OCI-LY3 (cell line): ENCODE data around the gene DARS2.

Experiments
- H2AFZ ChIP-seq: fragments of 200-600, 300-600 bp; shearing (Covaris generic); 2 replicates; pipeline ENCODE4 v1.6.0; 2014; ENCODE audit warnings: antibody characterized with exemption, low read depth, low read length
- H3K27ac ChIP-seq: fragments of 200-600, 300-600 bp; sonication (generic); 2 replicates; pipeline ENCODE4 v1.5.1; 2014; ENCODE audit warnings: mild to moderate bottlenecking, low read length, moderate library complexity, mixed read lengths
- H3K27me3 ChIP-seq: fragments of 200-600, 300-600 bp; sonication (generic); 2 replicates; pipeline ENCODE4 v1.6.1; 2014; ENCODE audit warnings: low read depth, low read length, mixed read lengths
- H3K36me3 ChIP-seq: fragments of 200-600, 300-600 bp; sonication (generic); replicated peaks from 2 replicates; pipeline ENCODE3; 2014; ENCODE audit warnings: low read depth, low read length, mixed read lengths
- H3K4me1 ChIP-seq: fragments of 300-600, 200-600 bp; sonication (generic); 2 replicates; pipeline ENCODE4 v1.6.1; 2014; ENCODE audit warnings: low read length, mixed read lengths
- H3K4me2 ChIP-seq: fragments of 200-600, 300-600 bp; sonication (generic); 2 replicates; pipeline ENCODE4 v1.6.1; 2014; ENCODE audit warnings: low read length, mixed read lengths
- H3K4me3 ChIP-seq: fragments of 300-600, 200-600 bp; sonication (generic); 2 replicates; pipeline ENCODE4 v1.5.1; 2014; ENCODE audit warnings: antibody characterized with exemption, mild to moderate bottlenecking, low read length, moderate library complexity
- H3K79me2 ChIP-seq: fragments of 300-600, 200-600 bp; shearing (Covaris generic); 2 replicates; pipeline ENCODE4 v1.6.1; 2014; ENCODE audit warnings: mild to moderate bottlenecking, low read length, mixed read lengths
- H3K9ac ChIP-seq: fragments of 300-600, 200-600 bp; shearing (Covaris generic); 2 replicates; pipeline ENCODE4 v1.6.0; 2014; ENCODE audit warnings: mild to moderate bottlenecking, low read length, moderate library complexity
- H3K9me3 ChIP-seq: fragments of 200-600, 300-600 bp; shearing (Covaris generic); 2 replicates; pipeline ENCODE4 v1.6.1; 2014; ENCODE audit warnings: low read length, mixed read lengths; ENCODE audit not compliant: insufficient read depth
- H4K20me1 ChIP-seq: fragments of 200-600, 300-600 bp; sonication (generic); 2 replicates; pipeline ENCODE4 v1.6.1; 2016; ENCODE audit warnings: low read length, mixed read lengths; ENCODE audit not compliant: insufficient read depth
- CTCF ChIP-seq: fragments of 200-600, 300-600 bp; sonication (generic); IDR thresholded peaks from 2 replicates; pipeline ENCODE4 v1.5.1; 2014; ENCODE audit warnings: antibody characterized with exemption, low read length, low read depth
- EZH2phosphoT487 ChIP-seq: fragments of 200-600 bp; shearing (Covaris generic); IDR thresholded peaks from 2 replicates; pipeline ENCODE4 v1.6.1; 2018; ENCODE audit warnings: antibody characterized with exemption, mixed run types, low read depth

DARS2 gene

GRCh38 chr1:173870252-173871075 is 46.0 kb downstream of the DARS2 start:
- Histone ChIP-seq H3K4me1 (peaks cover 38% of the 10 kb centered on the region), H3K79me2 (peaks cover 27% of the 10 kb centered on the region), H3K4me2 (peak overlapping the region; percentile 74), H3K9ac (peak overlapping the region; percentile 86), H3K36me3 (peaks cover 29% of the 10 kb centered on the region), H3K4me3 (peak overlapping the region; percentile 90), H4K20me1 (peaks cover 15% of the 10 kb centered on the region), H3K9me3 (no peaks in the 10 kb centered on the region), H2AFZ (peak overlapping the region; percentile 49), H3K27me3 (no peaks in the 10 kb centered on the region), H3K27ac (peak overlapping the region; percentile 84)
- TF ChIP-seq EZH2phosphoT487: no peak
- TF ChIP-seq CTCF: no peak

- H4K20me1 ChIP-seq: peaks cover 9% of the 10 kb centered on the region
- no peak overlapping the region for H3K4me3 ChIP-seq
- H3K9me3 ChIP-seq: no peaks in the 10 kb centered on the region
- H3K9ac ChIP-seq: no peak overlapping the region
- TF ChIP-seq EZH2phosphoT487: no peak
- TF ChIP-seq CTCF: no peak
- H3K27ac ChIP-seq: 0 out of 2 replicates have a peak overlapping the region, but pooled peaks have one; percentile 84
- H2AFZ ChIP-seq: no peak overlapping the region
- no peaks in the 10 kb centered on the region for H3K27me3 ChIP-seq
- H3K36me3 ChIP-seq: peaks cover 23% of the 10 kb centered on the region
- 0 out of 2 replicates have a peak overlapping the region, but pooled peaks have one; percentile 74 for H3K4me2 ChIP-seq
- H3K79me2 ChIP-seq: peaks cover 21% of the 10 kb centered on the region
- H3K4me1 ChIP-seq: peaks cover 32% of the 10 kb centered on the region
Measured at GRCh38 chr1:173871091-173871490, 46.6 kb downstream of the DARS2 start.

- Histone ChIP-seq H4K20me1 (peaks cover 5% of the 10 kb centered on the region), H3K36me3 (peaks cover 18% of the 10 kb centered on the region), H3K4me3 (no peak overlapping the region), H3K27me3 (no peaks in the 10 kb centered on the region), H3K27ac (no peak overlapping the region), H3K4me2 (no peak overlapping the region), H3K9ac (no peak overlapping the region), H3K9me3 (no peaks in the 10 kb centered on the region), H3K4me1 (peaks cover 27% of the 10 kb centered on the region), H2AFZ (no peak overlapping the region), H3K79me2 (peaks cover 17% of the 10 kb centered on the region)
- TF ChIP-seq CTCF (no peak), EZH2phosphoT487 (no peak)
Measured at GRCh38 chr1:173871500-173871899, 47.0 kb downstream of the DARS2 start.

- no peaks in the 10 kb centered on the region for H3K4me1 ChIP-seq
Measured at GRCh38 chr1:173876732-173877131, 52.3 kb downstream of the DARS2 start.

More at GRCh38 chr1:173876732-173877131, 52.3 kb downstream of the DARS2 start:
- Histone ChIP-seq H3K4me3 (no peak overlapping the region), H3K36me3 (peaks cover 2% of the 10 kb centered on the region), H3K9ac (no peak overlapping the region), H3K27ac (no peak overlapping the region), H3K27me3 (no peaks in the 10 kb centered on the region), H3K9me3 (no peaks in the 10 kb centered on the region), H2AFZ (no peak overlapping the region), H3K4me2 (no peak overlapping the region), H3K79me2 (no peaks in the 10 kb centered on the region), H4K20me1 (no peaks in the 10 kb centered on the region)
- TF ChIP-seq CTCF (no peak), EZH2phosphoT487 (no peak)
